Activated CD8-positive, alpha-beta memory T cell treated with anti-CD3 and anti-CD28 coated beads, Interleukin-2, amount 50 U/mL, for 4 hours (primary cell): ENCODE results near the gene UGT8.
"Not testable (repeated sequence)": the region's sequence is repeated elsewhere in the genome, so short reads cannot be mapped to it uniquely, and the experiment has no call there.

Experiments used
- DNase-seq: peaks from one replicate; pipeline ENCODE4 v3.0.0-alpha.2; 2020

UGT8 gene

GRCh38 chr4:114606245-114606644, 7.6 kb downstream of the UGT8 start:
- no peak for DNase-seq

- no peak for DNase-seq
Measured at GRCh38 chr4:114607056-114607455, 8.4 kb downstream of the UGT8 start.

- no peak for DNase-seq
Measured at GRCh38 chr4:114613560-114613959, 15.0 kb downstream of the UGT8 start.

- no peak for DNase-seq
Measured at GRCh38 chr4:114615435-114615834, 16.8 kb downstream of the UGT8 start.

- DNase-seq, result not testable (repeated sequence)
Measured at GRCh38 chr4:114616036-114616435, 17.4 kb downstream of the UGT8 start.

- no peak for DNase-seq
Measured at GRCh38 chr4:114626196-114626595, 27.6 kb downstream of the UGT8 start.

GRCh38 chr4:114636192-114636935, 37.8 kb downstream of the UGT8 start:
- no peak for DNase-seq

GRCh38 chr4:114642173-114642780, 43.7 kb downstream of the UGT8 start:
- no peak for DNase-seq

- DNase-seq, result no peak
Measured at GRCh38 chr4:114649908-114650307, 51.3 kb downstream of the UGT8 start.

- DNase-seq, result no peak
Measured at GRCh38 chr4:114653675-114654074, 55.1 kb downstream of the UGT8 start.

GRCh38 chr4:114654592-114654991, 56.0 kb downstream of the UGT8 start:
- no peak for DNase-seq

- DNase-seq, result no peak
Measured at GRCh38 chr4:114658179-114658578, 59.6 kb downstream of the UGT8 start.

- no peak for DNase-seq
Measured at GRCh38 chr4:114658776-114659175, 60.2 kb downstream of the UGT8 start.

GRCh38 chr4:114659386-114660008, 60.9 kb downstream of the UGT8 start:
- DNase-seq, result peak; percentile 15

- DNase-seq, result no peak
Measured at GRCh38 chr4:114663083-114663482, 64.5 kb downstream of the UGT8 start.

GRCh38 chr4:114668577-114668976, 70.0 kb downstream of the UGT8 start:
- no peak for DNase-seq

GRCh38 chr4:114670733-114671132, 72.1 kb downstream of the UGT8 start:
- DNase-seq, result not testable (repeated sequence)

- DNase-seq, result no peak
Measured at GRCh38 chr4:114673306-114673705, 74.7 kb downstream of the UGT8 start.

GRCh38 chr4:114674080-114674479, 75.5 kb downstream of the UGT8 start:
- no peak for DNase-seq

- DNase-seq, result no peak
Measured at GRCh38 chr4:114677346-114677979, 78.9 kb downstream of the UGT8 start.

- no peak for DNase-seq
Measured at GRCh38 chr4:114684462-114684861, 85.9 kb downstream of the UGT8 start.

GRCh38 chr4:114688059-114688458, 89.5 kb downstream of the UGT8 start:
- DNase-seq, result no peak

- DNase-seq, result no peak
Measured at GRCh38 chr4:114690571-114690970, 92.0 kb downstream of the UGT8 start.

- no peak for DNase-seq
Measured at GRCh38 chr4:114691865-114692264, 93.3 kb downstream of the UGT8 start.
